PC-9 (cell line): ENCODE data around the gene GJC1. TPM values are rescaled to one million over a fixed set of nuclear protein-coding genes. Genes with fewer than 3 reads are reported as not detected.

ENCODE experiments used
- BruUV-seq: library from RNA; stranded (reverse); fragments of 400-500 nt; replicated peaks from 2 replicates; lab custom pipeline; 2021; lab: Mats Ljungman, UMichigan
- CTCF ChIA-PET: fragments of 300-600 bp; sonication (Branson Sonifier 250); formaldehyde crosslinking; loops from one replicate; lab custom pipeline; 2022; ENCODE audit warnings: antibody characterized with exemption; lab: Charles Lee
- POLR2A ChIA-PET: fragments of 300-600 bp; sonication (Branson Sonifier 250); formaldehyde crosslinking; loops from one replicate; lab custom pipeline; 2022; ENCODE audit warnings: antibody characterized with exemption; ENCODE audit not compliant: unreplicated experiment; lab: Charles Lee
- DNase-seq, 2 experiments: peaks; one replicate each; pipeline versions ENCODE4 v3.0.0 to v3.0.0-alpha.2; 2015 to 2022; ENCODE audit warnings: mixed read lengths in 1 of 2
- H2AFZ ChIP-seq: fragments of 200-600 bp; sonication (generic); 2 replicates; pipeline ENCODE4 v1.8.1; 2017; ENCODE audit warnings: antibody characterized with exemption
- H3F3A ChIP-seq: fragments of 200-600 bp; sonication (generic); 2 replicates; pipeline ENCODE4 v1.8.1; 2017; ENCODE audit warnings: antibody characterized with exemption, mild to moderate bottlenecking, low read depth; ENCODE audit not compliant: insufficient read depth
- H3K27ac ChIP-seq: fragments of 200-600 bp; sonication (generic); 2 replicates; pipeline ENCODE4 v1.6.1; 2016; ENCODE audit warnings: mixed run types
- H3K27me3 ChIP-seq: fragments of 200-600 bp; sonication (generic); 2 replicates; pipeline ENCODE4 v1.6.1; 2016; ENCODE audit warnings: low read depth, mixed run types; ENCODE audit not compliant: insufficient read depth
- H3K36me3 ChIP-seq: fragments of 200-600 bp; sonication (generic); 2 replicates; pipeline ENCODE4 v1.6.1; 2016; ENCODE audit warnings: low read depth, mixed run types
- H3K4me1 ChIP-seq: fragments of 200-600 bp; sonication (generic); replicated peaks from 2 replicates; pipeline ENCODE4 v1.6.1; 2016; ENCODE audit warnings: mixed run types; ENCODE audit not compliant: insufficient read depth
- H3K4me2 ChIP-seq: fragments of 200-600 bp; sonication (generic); 2 replicates; pipeline ENCODE4 v1.6.1; 2017; ENCODE audit warnings: mixed run types
- H3K4me3 ChIP-seq: fragments of 200-600 bp; sonication (generic); 2 replicates; pipeline ENCODE4 v1.6.1; 2016; ENCODE audit warnings: mixed run types
- H3K79me2 ChIP-seq: fragments of 200-600 bp; sonication (generic); 2 replicates; pipeline ENCODE4 v1.6.1; 2017; ENCODE audit warnings: low read depth, mixed run types
- H3K9me2 ChIP-seq: fragments of 200-600 bp; sonication (generic); 2 replicates; pipeline ENCODE4 v1.8.1; 2017; ENCODE audit warnings: mild to moderate bottlenecking; ENCODE audit not compliant: insufficient read depth
- H3K9me3 ChIP-seq: fragments of 200-600 bp; sonication (generic); 2 replicates; pipeline ENCODE4 v1.8.1; 2016; ENCODE audit warnings: low read depth; ENCODE audit not compliant: insufficient read depth
- H4K20me1 ChIP-seq: fragments of 200-600 bp; sonication (generic); 2 replicates; pipeline ENCODE4 v1.8.1; 2017; ENCODE audit not compliant: insufficient read depth
- EZH2 ChIP-seq: fragments of 200-600 bp; sonication (generic); IDR thresholded peaks from 2 replicates; pipeline ENCODE4 v1.8.0; 2017; ENCODE audit warnings: antibody characterized with exemption, low read depth
- intact Hi-C: fragments of 100-400 bp; cut with micrococcal nuclease; formaldehyde crosslinking; loops from one replicate; pipeline ENCODE4 v1.10.0; 2022; ENCODE audit not compliant: unreplicated experiment
- total RNA-seq: library from RNA; stranded (reverse); gene quantifications from 2 replicates; pipeline ENCODE4 v1.2.3, GENCODE V29; 2021
- TF ChIP-seq, protein P1 (sequence below): fragments of 200-600 bp; sonication (generic); conservative IDR thresholded peaks from 2 replicates; pipeline ENCODE4 v1.6.1; 2017; ENCODE audit warnings: mixed run types, antibody characterized with exemption, mild to moderate bottlenecking, moderate library complexity

Gene GJC1
- total RNA-seq, 1 experiment from 2014 or later = 42.6 TPM

DNA sequence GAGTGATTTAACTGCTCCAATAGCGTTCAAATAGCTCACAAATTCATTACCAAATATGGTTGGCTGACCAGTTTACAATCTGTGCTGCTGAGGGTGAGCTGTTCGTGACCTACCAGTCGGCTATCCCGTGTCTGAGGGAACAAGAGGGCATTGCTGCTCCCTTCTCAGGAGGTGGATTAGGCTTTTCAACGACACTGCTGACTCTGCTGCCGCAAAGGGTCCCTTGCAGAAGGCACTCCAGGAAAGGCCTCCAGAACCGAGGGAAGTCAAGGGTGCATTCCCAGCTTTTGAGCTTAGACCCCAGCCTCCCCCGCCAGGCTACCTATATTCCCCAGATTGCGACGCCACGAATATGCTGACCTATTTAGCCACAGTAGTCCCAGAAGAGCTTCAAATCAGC, 32.3 kb downstream of the GJC1 start:
- no peaks in the 10 kb centered on the region for H3K27me3 ChIP-seq
- no peak overlapping the region for H2AFZ ChIP-seq
- no peaks in the 10 kb centered on the region for H3K9me2 ChIP-seq
- ChIA-PET POLR2A (interaction anchor here (0.6 kb wide), 1 partner anchor 23 kb away, joined by 3 read pairs; no protein-coding TSS in a partner anchor), CTCF (no interaction called here)
- peaks cover 21% of the 10 kb centered on the region for H3K4me1 ChIP-seq
- peaks cover 28% of the 10 kb centered on the region; the same call in 1 of the 2 replicates for H3F3A ChIP-seq
- H3K27ac ChIP-seq = no peak overlapping the region
- H3K4me2 ChIP-seq = no peak overlapping the region
- no peaks in the 10 kb centered on the region for H4K20me1 ChIP-seq
- TF ChIP-seq, protein P1, sequence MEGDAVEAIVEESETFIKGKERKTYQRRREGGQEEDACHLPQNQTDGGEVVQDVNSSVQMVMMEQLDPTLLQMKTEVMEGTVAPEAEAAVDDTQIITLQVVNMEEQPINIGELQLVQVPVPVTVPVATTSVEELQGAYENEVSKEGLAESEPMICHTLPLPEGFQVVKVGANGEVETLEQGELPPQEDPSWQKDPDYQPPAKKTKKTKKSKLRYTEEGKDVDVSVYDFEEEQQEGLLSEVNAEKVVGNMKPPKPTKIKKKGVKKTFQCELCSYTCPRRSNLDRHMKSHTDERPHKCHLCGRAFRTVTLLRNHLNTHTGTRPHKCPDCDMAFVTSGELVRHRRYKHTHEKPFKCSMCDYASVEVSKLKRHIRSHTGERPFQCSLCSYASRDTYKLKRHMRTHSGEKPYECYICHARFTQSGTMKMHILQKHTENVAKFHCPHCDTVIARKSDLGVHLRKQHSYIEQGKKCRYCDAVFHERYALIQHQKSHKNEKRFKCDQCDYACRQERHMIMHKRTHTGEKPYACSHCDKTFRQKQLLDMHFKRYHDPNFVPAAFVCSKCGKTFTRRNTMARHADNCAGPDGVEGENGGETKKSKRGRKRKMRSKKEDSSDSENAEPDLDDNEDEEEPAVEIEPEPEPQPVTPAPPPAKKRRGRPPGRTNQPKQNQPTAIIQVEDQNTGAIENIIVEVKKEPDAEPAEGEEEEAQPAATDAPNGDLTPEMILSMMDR = no peak
- TF ChIP-seq EZH2 = no peak
- no peaks in the 10 kb centered on the region for H3K9me3 ChIP-seq
- intact Hi-C loops = no loop called here
- no peaks in the 10 kb centered on the region for H3K36me3 ChIP-seq
- no peaks in the 10 kb centered on the region for H3K79me2 ChIP-seq
- no peak overlapping the region for H3K4me3 ChIP-seq
- BruUV-seq = no TSS peak
- no peak for DNase-seq

DNA sequence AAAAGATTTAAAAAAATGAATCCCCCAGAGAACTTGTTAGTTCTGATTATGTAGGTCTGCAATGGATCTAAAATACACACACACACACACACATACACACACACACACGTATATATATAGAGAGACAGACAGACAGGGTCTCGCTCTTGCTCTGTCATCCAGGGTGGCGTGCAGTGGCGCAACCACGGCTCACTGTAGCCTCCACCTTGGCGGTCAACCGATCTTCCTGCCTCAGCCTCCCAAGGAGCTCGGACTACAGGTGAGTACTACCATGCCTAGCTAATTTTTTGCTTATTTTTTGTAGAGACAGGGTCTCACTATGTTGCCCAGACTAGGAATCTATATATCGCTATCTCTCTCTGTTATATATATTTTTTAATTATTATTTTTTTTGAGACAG, 33.4 kb downstream of the GJC1 start:
- Histone ChIP-seq H3K79me2 (no peaks in the 10 kb centered on the region), H3K36me3 (no peaks in the 10 kb centered on the region), H3K9me2 (no peaks in the 10 kb centered on the region), H2AFZ (no peak overlapping the region), H3K4me3 (no peak overlapping the region), H3K27ac (no peak overlapping the region), H3F3A (peaks cover 28% of the 10 kb centered on the region; the same call in 1 of the 2 replicates), H3K4me2 (no peak overlapping the region), H3K4me1 (peaks cover 21% of the 10 kb centered on the region), H3K27me3 (no peaks in the 10 kb centered on the region), H4K20me1 (no peaks in the 10 kb centered on the region), H3K9me3 (no peaks in the 10 kb centered on the region)
- ChIA-PET CTCF (no interaction called here), POLR2A (interaction anchor here (0.6 kb wide), 1 partner anchor 540 kb away, joined by 4 read pairs; no protein-coding TSS in a partner anchor)
- DNase-seq = no peak
- no TSS peak for BruUV-seq
- TF ChIP-seq, protein P1 = no peak
- no peak for TF ChIP-seq EZH2
- intact Hi-C loops = no loop called here

DNA sequence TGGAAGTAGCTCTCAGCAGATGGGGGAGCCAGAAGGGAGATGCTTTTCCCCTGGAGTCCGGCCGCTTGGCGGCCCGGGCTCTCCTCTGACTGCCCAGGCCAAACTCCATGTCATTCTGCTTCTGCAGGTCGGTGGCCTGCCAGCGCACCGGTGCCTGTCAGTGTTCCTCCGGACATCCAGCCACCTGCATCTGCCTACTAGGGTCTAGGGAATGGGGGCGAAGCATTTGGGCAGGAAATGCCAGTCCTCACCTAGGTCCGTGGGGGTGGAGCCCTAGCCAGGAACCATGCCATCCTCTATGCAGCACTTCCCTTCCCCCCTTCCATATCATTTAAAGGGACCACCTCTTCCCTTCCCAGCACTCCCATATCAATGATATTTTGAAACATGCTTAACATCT, 34.2 kb downstream of the GJC1 start:
- no peaks in the 10 kb centered on the region for H3K79me2 ChIP-seq
- ChIA-PET POLR2A (no interaction called here), CTCF (no interaction called here)
- H3K9me2 ChIP-seq = no peaks in the 10 kb centered on the region
- H3F3A ChIP-seq = peaks cover 28% of the 10 kb centered on the region; the same call in 1 of the 2 replicates
- peaks cover 21% of the 10 kb centered on the region for H3K4me1 ChIP-seq
- DNase-seq = no peak
- no peak overlapping the region for H3K4me2 ChIP-seq
- H3K27me3 ChIP-seq = no peaks in the 10 kb centered on the region
- no TSS peak for BruUV-seq
- no peaks in the 10 kb centered on the region for H3K9me3 ChIP-seq
- no peak overlapping the region for H3K4me3 ChIP-seq
- TF ChIP-seq, protein P1 = no peak
- no peak for TF ChIP-seq EZH2
- H3K27ac ChIP-seq = peak overlapping the region; percentile 54
- intact Hi-C loops = no loop called here
- no peaks in the 10 kb centered on the region for H4K20me1 ChIP-seq
- no peaks in the 10 kb centered on the region for H3K36me3 ChIP-seq
- H2AFZ ChIP-seq = no peak overlapping the region
